Sigmoid colon (tissue), 4 donors: Measurements from ENCODE around the gene PTPN1.

Experiments used
- POLR2AphosphoS5 ChIP-seq, 4 donors: sonication (generic); formaldehyde crosslinking; IDR thresholded peaks; one replicate each; pipeline ENCODE4 v1.6.1; 2017; ENCODE audit warnings: antibody characterized with exemption in 4 of 4
- TF ChIP-seq, protein P1 (sequence below), 4 experiments: fragments of 450-650 bp in 3 of 4; fragments of 200-600 bp in 1 of 4; IDR thresholded peaks; one replicate each; pipeline ENCODE4 v1.5.1; 2016 to 2019; ENCODE audit warnings: antibody characterized with exemption in 4 of 4, mild to moderate bottlenecking in 3 of 4, moderate library complexity in 2 of 4

DNA sequence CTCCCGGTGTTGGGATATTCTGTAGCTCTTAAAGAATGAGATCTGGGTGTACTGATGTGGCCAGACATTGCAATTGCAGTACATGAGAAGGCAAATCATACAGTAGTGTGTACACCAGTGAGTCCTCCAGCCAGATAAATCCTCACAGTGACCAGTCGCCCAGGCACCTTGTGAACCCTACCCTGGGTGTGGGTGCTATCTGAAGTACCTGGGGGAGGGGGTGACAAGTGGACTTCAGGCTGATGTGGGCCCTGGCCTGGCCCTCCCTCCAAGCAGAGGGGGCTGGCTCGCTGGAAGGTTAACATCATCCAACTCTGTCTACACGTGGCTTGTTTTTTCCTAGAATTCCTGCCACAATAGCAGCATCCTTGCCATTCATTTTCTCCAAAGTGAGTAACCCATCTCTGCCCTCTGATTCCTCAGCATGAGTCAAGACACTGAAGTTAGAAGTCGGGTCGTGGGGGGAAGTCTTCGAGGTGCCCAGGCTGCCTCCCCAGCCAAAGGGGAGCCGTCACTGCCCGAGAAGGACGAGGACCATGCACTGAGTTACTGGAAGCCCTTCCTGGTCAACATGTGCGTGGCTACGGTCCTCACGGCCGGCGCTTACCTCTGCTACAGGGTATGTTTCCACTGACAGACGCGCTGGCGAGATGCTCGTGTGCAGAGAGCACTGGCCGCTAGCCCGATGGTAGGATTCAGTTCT, 70.8 kb downstream of the PTPN1 start:
- TF ChIP-seq, protein P1, sequence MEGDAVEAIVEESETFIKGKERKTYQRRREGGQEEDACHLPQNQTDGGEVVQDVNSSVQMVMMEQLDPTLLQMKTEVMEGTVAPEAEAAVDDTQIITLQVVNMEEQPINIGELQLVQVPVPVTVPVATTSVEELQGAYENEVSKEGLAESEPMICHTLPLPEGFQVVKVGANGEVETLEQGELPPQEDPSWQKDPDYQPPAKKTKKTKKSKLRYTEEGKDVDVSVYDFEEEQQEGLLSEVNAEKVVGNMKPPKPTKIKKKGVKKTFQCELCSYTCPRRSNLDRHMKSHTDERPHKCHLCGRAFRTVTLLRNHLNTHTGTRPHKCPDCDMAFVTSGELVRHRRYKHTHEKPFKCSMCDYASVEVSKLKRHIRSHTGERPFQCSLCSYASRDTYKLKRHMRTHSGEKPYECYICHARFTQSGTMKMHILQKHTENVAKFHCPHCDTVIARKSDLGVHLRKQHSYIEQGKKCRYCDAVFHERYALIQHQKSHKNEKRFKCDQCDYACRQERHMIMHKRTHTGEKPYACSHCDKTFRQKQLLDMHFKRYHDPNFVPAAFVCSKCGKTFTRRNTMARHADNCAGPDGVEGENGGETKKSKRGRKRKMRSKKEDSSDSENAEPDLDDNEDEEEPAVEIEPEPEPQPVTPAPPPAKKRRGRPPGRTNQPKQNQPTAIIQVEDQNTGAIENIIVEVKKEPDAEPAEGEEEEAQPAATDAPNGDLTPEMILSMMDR (IDR thresholded peaks at IDR 0.05): no peak
- TF ChIP-seq POLR2AphosphoS5 (IDR thresholded peaks at IDR 0.05): no peak
